Nephron progenitor cell (in vitro differentiated cells): ENCODE data around the gene KRTAP12-2.

Experiments used
- DNase-seq: peaks from one replicate; pipeline ENCODE4 v3.0.0; 2021
- H3K27ac Mint-ChIP-seq: 2 replicates; pipeline ENCODE4 v1.8.0; 2021; ENCODE audit warnings: mild to moderate bottlenecking, moderate library complexity, mixed read lengths
- H3K27me3 Mint-ChIP-seq: 2 replicates; pipeline ENCODE4 v1.8.0; 2021; ENCODE audit warnings: mild to moderate bottlenecking, low read depth, mixed read lengths; ENCODE audit not compliant: poor library complexity
- H3K36me3 Mint-ChIP-seq: 2 replicates; pipeline ENCODE4 v1.8.0; 2021; ENCODE audit warnings: low read depth, mixed read lengths
- H3K4me1 Mint-ChIP-seq: 2 replicates; pipeline ENCODE4 v1.8.0; 2021; ENCODE audit warnings: mixed read lengths
- H3K4me3 Mint-ChIP-seq: 2 replicates; pipeline ENCODE4 v1.8.0; 2021; ENCODE audit warnings: mild to moderate bottlenecking, moderate library complexity, mixed read lengths
- H3K9me3 Mint-ChIP-seq: 2 replicates; pipeline ENCODE4 v1.8.0; 2021; ENCODE audit warnings: mild to moderate bottlenecking, moderate library complexity, mixed read lengths
- CTCF ChIP-seq: fragments of 200-600 bp; sonication (generic); IDR thresholded peaks from 2 replicates; pipeline ENCODE4 v1.5.0; 2021; ENCODE audit warnings: antibody characterized with exemption

Gene KRTAP12-2

GRCh38 chr21:44702973-44703730, 36.4 kb upstream of the KRTAP12-2 start:
- no peak overlapping the region for H3K27ac Mint-ChIP-seq
- no peaks in the 10 kb centered on the region for H3K36me3 Mint-ChIP-seq

GRCh38 chr21:44702111-44702972, 35.6 kb upstream of the KRTAP12-2 start:
- Mint-ChIP-seq H3K27me3 (peaks cover 87% of the 10 kb centered on the region), H3K9me3 (peaks cover 21% of the 10 kb centered on the region), H3K4me1 (peaks cover 52% of the 10 kb centered on the region), H3K4me3 (no peak overlapping the region), H3K36me3 (no peaks in the 10 kb centered on the region), H3K27ac (no peak overlapping the region)
- no peak for DNase-seq
- TF ChIP-seq CTCF, result no peak

More at GRCh38 chr21:44702973-44703730, 36.4 kb upstream of the KRTAP12-2 start:
- no peak for TF ChIP-seq CTCF
- H3K27me3 Mint-ChIP-seq, result peaks cover 90% of the 10 kb centered on the region
- no peak overlapping the region for H3K4me3 Mint-ChIP-seq
- peaks cover 52% of the 10 kb centered on the region for H3K4me1 Mint-ChIP-seq
- H3K9me3 Mint-ChIP-seq, result peaks cover 21% of the 10 kb centered on the region
- DNase-seq, result no peak

GRCh38 chr21:44701541-44701940, 34.8 kb upstream of the KRTAP12-2 start:
- no peak for DNase-seq
- peaks cover 85% of the 10 kb centered on the region for H3K27me3 Mint-ChIP-seq
- no peak for TF ChIP-seq CTCF
- H3K27ac Mint-ChIP-seq, result no peak overlapping the region
- peaks cover 21% of the 10 kb centered on the region for H3K9me3 Mint-ChIP-seq
- H3K4me3 Mint-ChIP-seq, result no peak overlapping the region
- H3K4me1 Mint-ChIP-seq, result peaks cover 57% of the 10 kb centered on the region
- no peaks in the 10 kb centered on the region for H3K36me3 Mint-ChIP-seq

GRCh38 chr21:44701023-44701400, 34.3 kb upstream of the KRTAP12-2 start:
- TF ChIP-seq CTCF, result no peak
- Mint-ChIP-seq H3K27ac (no peak overlapping the region), H3K27me3 (peaks cover 81% of the 10 kb centered on the region), H3K4me3 (no peak overlapping the region), H3K4me1 (peaks cover 63% of the 10 kb centered on the region), H3K36me3 (no peaks in the 10 kb centered on the region), H3K9me3 (peaks cover 16% of the 10 kb centered on the region)
- DNase-seq, result no peak

GRCh38 chr21:44700101-44701022, 33.6 kb upstream of the KRTAP12-2 start:
- Mint-ChIP-seq H3K27me3 (peaks cover 81% of the 10 kb centered on the region), H3K9me3 (peaks cover 10% of the 10 kb centered on the region), H3K4me1 (peaks cover 69% of the 10 kb centered on the region), H3K27ac (no peak overlapping the region), H3K36me3 (no peaks in the 10 kb centered on the region), H3K4me3 (no peak overlapping the region)
- DNase-seq, result no peak
- no peak for TF ChIP-seq CTCF
